Upper lobe of left lung (tissue), 4 donors: ENCODE results near the gene PSME2.

Source experiments
- CTCF ChIP-seq, 6 experiments: fragments of 450-650 bp in 4 of 6; fragments of 200-600 bp in 2 of 6; sonication (generic) in 2 of 6; IDR thresholded peaks; one replicate each; pipeline ENCODE4 v1.5.1; 2016 to 2019; ENCODE audit warnings: antibody characterized with exemption in 6 of 6
- POLR2A ChIP-seq, 4 donors: fragments of 450-650 bp; IDR thresholded peaks; one replicate each; pipeline ENCODE4 v1.5.1; 2016 to 2017; ENCODE audit warnings: antibody characterized with exemption in 4 of 4, mild to moderate bottlenecking in 2 of 4

- TF ChIP-seq CTCF (IDR thresholded peaks at IDR 0.05) (no peak), POLR2A (IDR thresholded peaks at IDR 0.05) (no peak)
Measured at GRCh38 chr14:24185026-24185425, 38.6 kb upstream of the PSME2 start.
